HEK293T (cell line): Measurements from ENCODE around the gene SYT13.

Experiments
- ARNT ChIP-seq: fragments of 450-650 bp; IDR thresholded peaks from 2 replicates; pipeline ENCODE4 v1.6.1; 2017; ENCODE audit warnings: mild to moderate bottlenecking
- ELF4 ChIP-seq: fragments of 450-650 bp; IDR thresholded peaks from 2 replicates; pipeline ENCODE4 v1.6.1; 2017; ENCODE audit warnings: antibody characterized with exemption
- PKNOX1 ChIP-seq: fragments of 450-650 bp; IDR thresholded peaks from 2 replicates; pipeline ENCODE4 v1.6.1; 2016

- no peak for TF ChIP-seq ELF4
- no peak for TF ChIP-seq PKNOX1
- no peak for TF ChIP-seq ARNT
Measured at GRCh38 chr11:45334410-45334809, 48.3 kb upstream of the SYT13 start.
